Measurements from ENCODE around the gene ACSM6. TPM values are rescaled to one million over a fixed set of nuclear protein-coding genes. Genes with fewer than 3 reads are reported as not detected.

ACSM6 gene
- total RNA-seq, 1 experiment from 2014 or later, result not detected

DNA sequence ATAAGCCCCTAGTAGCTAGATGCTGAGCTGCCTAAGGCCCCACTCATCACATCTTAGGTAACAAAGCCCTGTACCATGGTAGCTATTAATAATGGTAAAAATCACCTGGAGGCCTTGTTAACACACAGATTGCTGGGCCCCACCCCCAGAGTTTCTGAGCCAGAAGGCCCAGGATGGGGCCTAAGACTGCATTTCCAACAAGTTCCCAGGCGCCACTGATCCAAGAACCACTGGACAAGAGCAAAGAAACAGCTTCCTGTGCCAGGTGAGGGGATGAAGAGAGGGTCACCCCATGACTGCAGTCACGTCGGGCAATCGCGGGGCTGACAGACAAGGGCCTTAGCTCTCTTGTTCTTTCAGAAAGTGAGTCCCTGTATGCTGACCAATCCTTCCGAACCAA lies 46.8 kb downstream of the ACSM6 start:
- peaks cover 74% of the 10 kb centered on the region for H3K36me3 Mint-ChIP-seq
- POLR2A ChIA-PET, result no interaction called here

More for the DNA sequence above, 46.8 kb downstream of the ACSM6 start:
- Mint-ChIP-seq H3K9me3 (peaks cover 8% of the 10 kb centered on the region), H3K27ac (no peak overlapping the region), H3K4me1 (peaks cover 29% of the 10 kb centered on the region), H3K27me3 (ENCODE audit: low read depth) (no peaks in the 10 kb centered on the region), H3K4me3 (no peak overlapping the region)
- TF ChIP-seq ZNF671 (CRISPR knock-in tag; IDR thresholded peaks at IDR 0.05) (no peak), ATF1 (CRISPR knock-in tag; IDR thresholded peaks at IDR 0.05) (no peak), ZNF121 (CRISPR knock-in tag; IDR thresholded peaks at IDR 0.05) (no peak), RELA (CRISPR knock-in tag; IDR thresholded peaks at IDR 0.05; ENCODE audit: borderline replicate concordance) (no peak), NFYB (CRISPR knock-in tag; conservative IDR thresholded peaks at IDR 0.05; ENCODE audit: low read depth) (no peak), FOXK1 (CRISPR knock-in tag; IDR thresholded peaks at IDR 0.05) (no peak), OVOL2 (CRISPR knock-in tag; IDR thresholded peaks at IDR 0.05; ENCODE audit: borderline replicate concordance) (no peak), ZNF317 (CRISPR knock-in tag; IDR thresholded peaks at IDR 0.05; ENCODE audit: borderline replicate concordance, low read depth) (no peak)
- TF ChIP-seq, protein P1, sequence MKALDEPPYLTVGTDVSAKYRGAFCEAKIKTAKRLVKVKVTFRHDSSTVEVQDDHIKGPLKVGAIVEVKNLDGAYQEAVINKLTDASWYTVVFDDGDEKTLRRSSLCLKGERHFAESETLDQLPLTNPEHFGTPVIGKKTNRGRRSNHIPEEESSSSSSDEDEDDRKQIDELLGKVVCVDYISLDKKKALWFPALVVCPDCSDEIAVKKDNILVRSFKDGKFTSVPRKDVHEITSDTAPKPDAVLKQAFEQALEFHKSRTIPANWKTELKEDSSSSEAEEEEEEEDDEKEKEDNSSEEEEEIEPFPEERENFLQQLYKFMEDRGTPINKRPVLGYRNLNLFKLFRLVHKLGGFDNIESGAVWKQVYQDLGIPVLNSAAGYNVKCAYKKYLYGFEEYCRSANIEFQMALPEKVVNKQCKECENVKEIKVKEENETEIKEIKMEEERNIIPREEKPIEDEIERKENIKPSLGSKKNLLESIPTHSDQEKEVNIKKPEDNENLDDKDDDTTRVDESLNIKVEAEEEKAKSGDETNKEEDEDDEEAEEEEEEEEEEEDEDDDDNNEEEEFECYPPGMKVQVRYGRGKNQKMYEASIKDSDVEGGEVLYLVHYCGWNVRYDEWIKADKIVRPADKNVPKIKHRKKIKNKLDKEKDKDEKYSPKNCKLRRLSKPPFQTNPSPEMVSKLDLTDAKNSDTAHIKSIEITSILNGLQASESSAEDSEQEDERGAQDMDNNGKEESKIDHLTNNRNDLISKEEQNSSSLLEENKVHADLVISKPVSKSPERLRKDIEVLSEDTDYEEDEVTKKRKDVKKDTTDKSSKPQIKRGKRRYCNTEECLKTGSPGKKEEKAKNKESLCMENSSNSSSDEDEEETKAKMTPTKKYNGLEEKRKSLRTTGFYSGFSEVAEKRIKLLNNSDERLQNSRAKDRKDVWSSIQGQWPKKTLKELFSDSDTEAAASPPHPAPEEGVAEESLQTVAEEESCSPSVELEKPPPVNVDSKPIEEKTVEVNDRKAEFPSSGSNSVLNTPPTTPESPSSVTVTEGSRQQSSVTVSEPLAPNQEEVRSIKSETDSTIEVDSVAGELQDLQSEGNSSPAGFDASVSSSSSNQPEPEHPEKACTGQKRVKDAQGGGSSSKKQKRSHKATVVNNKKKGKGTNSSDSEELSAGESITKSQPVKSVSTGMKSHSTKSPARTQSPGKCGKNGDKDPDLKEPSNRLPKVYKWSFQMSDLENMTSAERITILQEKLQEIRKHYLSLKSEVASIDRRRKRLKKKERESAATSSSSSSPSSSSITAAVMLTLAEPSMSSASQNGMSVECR (CRISPR knock-in tag; IDR thresholded peaks at IDR 0.05; ENCODE audit: borderline replicate concordance), result no peak
- TF ChIP-seq, protein P2, sequence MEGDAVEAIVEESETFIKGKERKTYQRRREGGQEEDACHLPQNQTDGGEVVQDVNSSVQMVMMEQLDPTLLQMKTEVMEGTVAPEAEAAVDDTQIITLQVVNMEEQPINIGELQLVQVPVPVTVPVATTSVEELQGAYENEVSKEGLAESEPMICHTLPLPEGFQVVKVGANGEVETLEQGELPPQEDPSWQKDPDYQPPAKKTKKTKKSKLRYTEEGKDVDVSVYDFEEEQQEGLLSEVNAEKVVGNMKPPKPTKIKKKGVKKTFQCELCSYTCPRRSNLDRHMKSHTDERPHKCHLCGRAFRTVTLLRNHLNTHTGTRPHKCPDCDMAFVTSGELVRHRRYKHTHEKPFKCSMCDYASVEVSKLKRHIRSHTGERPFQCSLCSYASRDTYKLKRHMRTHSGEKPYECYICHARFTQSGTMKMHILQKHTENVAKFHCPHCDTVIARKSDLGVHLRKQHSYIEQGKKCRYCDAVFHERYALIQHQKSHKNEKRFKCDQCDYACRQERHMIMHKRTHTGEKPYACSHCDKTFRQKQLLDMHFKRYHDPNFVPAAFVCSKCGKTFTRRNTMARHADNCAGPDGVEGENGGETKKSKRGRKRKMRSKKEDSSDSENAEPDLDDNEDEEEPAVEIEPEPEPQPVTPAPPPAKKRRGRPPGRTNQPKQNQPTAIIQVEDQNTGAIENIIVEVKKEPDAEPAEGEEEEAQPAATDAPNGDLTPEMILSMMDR (IDR thresholded peaks at IDR 0.05), result no peak
- TF ChIP-seq, protein P3, sequence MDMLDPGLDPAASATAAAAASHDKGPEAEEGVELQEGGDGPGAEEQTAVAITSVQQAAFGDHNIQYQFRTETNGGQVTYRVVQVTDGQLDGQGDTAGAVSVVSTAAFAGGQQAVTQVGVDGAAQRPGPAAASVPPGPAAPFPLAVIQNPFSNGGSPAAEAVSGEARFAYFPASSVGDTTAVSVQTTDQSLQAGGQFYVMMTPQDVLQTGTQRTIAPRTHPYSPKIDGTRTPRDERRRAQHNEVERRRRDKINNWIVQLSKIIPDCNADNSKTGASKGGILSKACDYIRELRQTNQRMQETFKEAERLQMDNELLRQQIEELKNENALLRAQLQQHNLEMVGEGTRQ (CRISPR knock-in tag; IDR thresholded peaks at IDR 0.05), result no peak
- TF ChIP-seq, protein P4, sequence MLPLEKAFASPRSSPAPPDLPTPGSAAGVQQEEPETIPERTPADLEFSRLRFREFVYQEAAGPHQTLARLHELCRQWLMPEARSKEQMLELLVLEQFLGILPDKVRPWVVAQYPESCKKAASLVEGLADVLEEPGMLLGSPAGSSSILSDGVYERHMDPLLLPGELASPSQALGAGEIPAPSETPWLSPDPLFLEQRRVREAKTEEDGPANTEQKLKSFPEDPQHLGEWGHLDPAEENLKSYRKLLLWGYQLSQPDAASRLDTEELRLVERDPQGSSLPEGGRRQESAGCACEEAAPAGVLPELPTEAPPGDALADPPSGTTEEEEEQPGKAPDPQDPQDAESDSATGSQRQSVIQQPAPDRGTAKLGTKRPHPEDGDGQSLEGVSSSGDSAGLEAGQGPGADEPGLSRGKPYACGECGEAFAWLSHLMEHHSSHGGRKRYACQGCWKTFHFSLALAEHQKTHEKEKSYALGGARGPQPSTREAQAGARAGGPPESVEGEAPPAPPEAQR (CRISPR knock-in tag; IDR thresholded peaks at IDR 0.05), result no peak
- TF ChIP-seq, protein P5, sequence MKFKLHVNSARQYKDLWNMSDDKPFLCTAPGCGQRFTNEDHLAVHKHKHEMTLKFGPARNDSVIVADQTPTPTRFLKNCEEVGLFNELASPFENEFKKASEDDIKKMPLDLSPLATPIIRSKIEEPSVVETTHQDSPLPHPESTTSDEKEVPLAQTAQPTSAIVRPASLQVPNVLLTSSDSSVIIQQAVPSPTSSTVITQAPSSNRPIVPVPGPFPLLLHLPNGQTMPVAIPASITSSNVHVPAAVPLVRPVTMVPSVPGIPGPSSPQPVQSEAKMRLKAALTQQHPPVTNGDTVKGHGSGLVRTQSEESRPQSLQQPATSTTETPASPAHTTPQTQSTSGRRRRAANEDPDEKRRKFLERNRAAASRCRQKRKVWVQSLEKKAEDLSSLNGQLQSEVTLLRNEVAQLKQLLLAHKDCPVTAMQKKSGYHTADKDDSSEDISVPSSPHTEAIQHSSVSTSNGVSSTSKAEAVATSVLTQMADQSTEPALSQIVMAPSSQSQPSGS (CRISPR knock-in tag; IDR thresholded peaks at IDR 0.05; ENCODE audit: borderline replicate concordance, low read depth), result no peak
- TF ChIP-seq, protein P6, sequence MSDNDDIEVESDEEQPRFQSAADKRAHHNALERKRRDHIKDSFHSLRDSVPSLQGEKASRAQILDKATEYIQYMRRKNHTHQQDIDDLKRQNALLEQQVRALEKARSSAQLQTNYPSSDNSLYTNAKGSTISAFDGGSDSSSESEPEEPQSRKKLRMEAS (CRISPR knock-in tag; IDR thresholded peaks at IDR 0.05), result no peak
- TF ChIP-seq, protein P7, sequence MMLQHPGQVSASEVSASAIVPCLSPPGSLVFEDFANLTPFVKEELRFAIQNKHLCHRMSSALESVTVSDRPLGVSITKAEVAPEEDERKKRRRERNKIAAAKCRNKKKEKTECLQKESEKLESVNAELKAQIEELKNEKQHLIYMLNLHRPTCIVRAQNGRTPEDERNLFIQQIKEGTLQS (CRISPR knock-in tag; conservative IDR thresholded peaks at IDR 0.05), result no peak
- ATAC-seq, result no peak
- CTCF ChIA-PET, result interaction anchor here (0.9 to 2.0 kb wide), 2 partner anchors 40 to 57 kb away, joined by 3 to 6 read pairs; no protein-coding TSS in a partner anchor
- DNase-seq (ENCODE audit: low spot score), result no peak

All from WTC11 (cell line).